ENCODE measurements around the gene AHCTF1. TPM values are rescaled to one million over a fixed set of nuclear protein-coding genes. Genes with fewer than 3 reads are reported as not detected.
"Not testable (repeated sequence)": the region's sequence is repeated elsewhere in the genome, so short reads cannot be mapped to it uniquely, and the experiment has no call there.

AHCTF1 gene
- total RNA-seq, 2 donors from 2014 or later, result 36.9 to 41.9 TPM

- peaks cover 59% of the 10 kb centered on the region for H3K36me3 Mint-ChIP-seq (ENCODE audit: low read depth)
- H3K4me3 ChIP-seq (ENCODE audit: low read length), result no peak overlapping the region
- no peak overlapping the region for H3K9ac ChIP-seq (ENCODE audit: extremely low read depth, low read length, poor library complexity, severe bottlenecking)
- 89 to 96% methylated on average over 1 to 2 of the region's 2 CpGs for WGBS, 2 experiments (ENCODE audit: insufficient coverage in 1 of 2, insufficient read length in 1 of 2)
- H3K4me1 Mint-ChIP-seq, result no peaks in the 10 kb centered on the region
- H3K4me3 Mint-ChIP-seq, result no peak overlapping the region
- no peaks in the 10 kb centered on the region for H3K27me3 ChIP-seq (ENCODE audit: control insufficient read depth, insufficient read depth, low read length, poor library complexity, severe bottlenecking)
- no peak overlapping the region for H3K27ac Mint-ChIP-seq
- no peaks in the 10 kb centered on the region for H3K4me1 ChIP-seq (ENCODE audit: control insufficient read depth, insufficient read depth, low read length)
- no peaks in the 10 kb centered on the region for H3K27me3 Mint-ChIP-seq (ENCODE audit: insufficient read depth)
- H3K36me3 ChIP-seq (ENCODE audit: control insufficient read depth, insufficient read depth, low read length), result peaks cover 68% of the 10 kb centered on the region
- TF ChIP-seq, protein P1, sequence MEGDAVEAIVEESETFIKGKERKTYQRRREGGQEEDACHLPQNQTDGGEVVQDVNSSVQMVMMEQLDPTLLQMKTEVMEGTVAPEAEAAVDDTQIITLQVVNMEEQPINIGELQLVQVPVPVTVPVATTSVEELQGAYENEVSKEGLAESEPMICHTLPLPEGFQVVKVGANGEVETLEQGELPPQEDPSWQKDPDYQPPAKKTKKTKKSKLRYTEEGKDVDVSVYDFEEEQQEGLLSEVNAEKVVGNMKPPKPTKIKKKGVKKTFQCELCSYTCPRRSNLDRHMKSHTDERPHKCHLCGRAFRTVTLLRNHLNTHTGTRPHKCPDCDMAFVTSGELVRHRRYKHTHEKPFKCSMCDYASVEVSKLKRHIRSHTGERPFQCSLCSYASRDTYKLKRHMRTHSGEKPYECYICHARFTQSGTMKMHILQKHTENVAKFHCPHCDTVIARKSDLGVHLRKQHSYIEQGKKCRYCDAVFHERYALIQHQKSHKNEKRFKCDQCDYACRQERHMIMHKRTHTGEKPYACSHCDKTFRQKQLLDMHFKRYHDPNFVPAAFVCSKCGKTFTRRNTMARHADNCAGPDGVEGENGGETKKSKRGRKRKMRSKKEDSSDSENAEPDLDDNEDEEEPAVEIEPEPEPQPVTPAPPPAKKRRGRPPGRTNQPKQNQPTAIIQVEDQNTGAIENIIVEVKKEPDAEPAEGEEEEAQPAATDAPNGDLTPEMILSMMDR (conservative IDR thresholded peaks at IDR 0.05), result no peak
- no peak overlapping the region for H3K27ac ChIP-seq (ENCODE audit: low read depth, low read length)
- peaks cover 5% of the 10 kb centered on the region for H3K9me3 ChIP-seq (ENCODE audit: control insufficient read depth, low read length)
- DNase-seq, result no peak
- H3K9me3 Mint-ChIP-seq, result no peaks in the 10 kb centered on the region
Observed at GRCh38 chr1:246865921-246866320, 65.8 kb downstream of the AHCTF1 start.

GRCh38 chr1:246863791-246864190, 68.0 kb downstream of the AHCTF1 start:
- not testable (repeated sequence) for H3K27ac ChIP-seq (ENCODE audit: low read depth, low read length); H3K9me3 ChIP-seq (ENCODE audit: control insufficient read depth, low read length); H3K9me3 Mint-ChIP-seq; H3K4me1 ChIP-seq (ENCODE audit: control insufficient read depth, insufficient read depth, low read length); DNase-seq; H3K27me3 Mint-ChIP-seq (ENCODE audit: insufficient read depth); H3K4me1 Mint-ChIP-seq; H3K4me3 Mint-ChIP-seq; H3K27me3 ChIP-seq (ENCODE audit: control insufficient read depth, insufficient read depth, low read length, poor library complexity, severe bottlenecking); H3K27ac Mint-ChIP-seq; H3K9ac ChIP-seq (ENCODE audit: extremely low read depth, low read length, poor library complexity, severe bottlenecking); H3K4me3 ChIP-seq (ENCODE audit: low read length)
- WGBS, 2 experiments (ENCODE audit: insufficient coverage in 1 of 2, insufficient read length in 1 of 2), result 95 to 97% methylated on average over 4 to 9 of the region's 9 CpGs
- H3K36me3 ChIP-seq (ENCODE audit: control insufficient read depth, insufficient read depth, low read length), result peaks cover 71% of the 10 kb centered on the region
- peaks cover 58% of the 10 kb centered on the region for H3K36me3 Mint-ChIP-seq (ENCODE audit: low read depth)

DNA sequence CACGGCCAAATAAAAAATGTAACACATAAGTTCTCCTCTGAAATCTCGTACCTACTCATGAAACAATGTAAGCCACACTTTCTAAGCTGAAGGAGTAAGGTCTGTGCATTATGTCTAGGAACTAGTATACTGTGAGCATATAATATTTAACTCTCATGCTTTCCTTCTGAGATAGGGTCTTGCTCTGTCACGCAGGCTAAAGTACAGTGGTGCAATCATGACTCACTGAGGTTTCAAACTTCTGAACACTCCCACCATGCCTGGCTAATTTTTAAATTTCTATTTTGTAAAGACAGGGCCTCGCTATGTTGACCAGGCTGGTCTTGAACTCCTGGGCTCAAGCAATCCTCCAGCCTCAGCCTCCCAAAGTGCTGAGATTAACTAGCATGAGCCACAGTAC, 71.3 kb downstream of the AHCTF1 start:
- no peaks in the 10 kb centered on the region for H3K4me1 ChIP-seq (ENCODE audit: control insufficient read depth, insufficient read depth, low read length)
- no peaks in the 10 kb centered on the region for H3K4me1 Mint-ChIP-seq
- H3K27ac Mint-ChIP-seq, result no peak overlapping the region

More for the DNA sequence above, 71.3 kb downstream of the AHCTF1 start:
- peaks cover 83% of the 10 kb centered on the region for H3K36me3 ChIP-seq (ENCODE audit: control insufficient read depth, insufficient read depth, low read length)
- H3K9me3 Mint-ChIP-seq, result no peaks in the 10 kb centered on the region
- no peak overlapping the region for H3K4me3 ChIP-seq (ENCODE audit: low read length)
- peaks cover 70% of the 10 kb centered on the region for H3K36me3 Mint-ChIP-seq (ENCODE audit: low read depth)
- TF ChIP-seq, protein P1 (conservative IDR thresholded peaks at IDR 0.05), result no peak
- H3K27me3 ChIP-seq (ENCODE audit: control insufficient read depth, insufficient read depth, low read length, poor library complexity, severe bottlenecking), result no peaks in the 10 kb centered on the region
- no peak for DNase-seq
- 99 to 100% methylated on average over 3 of the region's 4 CpGs for WGBS, 2 experiments (ENCODE audit: insufficient coverage in 1 of 2, insufficient read length in 1 of 2)
- H3K9ac ChIP-seq (ENCODE audit: extremely low read depth, low read length, poor library complexity, severe bottlenecking), result no peak overlapping the region
- H3K4me3 Mint-ChIP-seq, result no peak overlapping the region
- no peaks in the 10 kb centered on the region for H3K9me3 ChIP-seq (ENCODE audit: control insufficient read depth, low read length)
- H3K27ac ChIP-seq (ENCODE audit: low read depth, low read length), result no peak overlapping the region
- no peaks in the 10 kb centered on the region for H3K27me3 Mint-ChIP-seq (ENCODE audit: insufficient read depth)

Measured in endodermal cell (in vitro differentiated cells).